Astrocyte (in vitro differentiated cells and primary cell): ENCODE results near the gene RMND5B.

Experiments used
- EZH2 ChIP-seq: IDR thresholded peaks from 2 replicates; pipeline ENCODE4 v1.6.1; 2012; ENCODE audit warnings: mild to moderate bottlenecking, low read length, inconsistent platforms; ENCODE audit not compliant: insufficient read depth
- TF ChIP-seq, protein P1 (sequence below): IDR thresholded peaks from 2 replicates; pipeline ENCODE4 v1.5.1; 2011; ENCODE audit warnings: low read depth, mild to moderate bottlenecking, inconsistent platforms, low read length, moderate library complexity; ENCODE audit not compliant: insufficient read depth

DNA sequence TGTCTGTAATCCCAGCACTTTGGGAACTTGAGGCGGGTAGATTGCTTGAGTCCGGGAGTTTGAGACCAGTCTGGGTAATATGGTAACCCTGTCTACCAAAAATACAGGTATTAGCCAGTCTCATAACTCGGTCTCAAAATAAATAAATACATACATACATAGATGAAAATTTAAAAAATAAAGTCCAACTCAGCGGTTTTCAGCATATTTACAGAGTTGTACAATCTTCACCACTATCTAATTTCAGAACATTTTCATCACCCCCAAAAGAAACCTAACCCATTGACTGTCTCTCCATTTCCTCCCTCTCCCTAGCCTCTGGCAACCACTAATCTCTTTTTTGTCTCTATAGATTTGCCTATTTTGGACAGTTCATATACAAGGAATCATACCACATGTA, 10.7 kb downstream of the RMND5B start:
- no peak for TF ChIP-seq EZH2
- TF ChIP-seq, protein P1, sequence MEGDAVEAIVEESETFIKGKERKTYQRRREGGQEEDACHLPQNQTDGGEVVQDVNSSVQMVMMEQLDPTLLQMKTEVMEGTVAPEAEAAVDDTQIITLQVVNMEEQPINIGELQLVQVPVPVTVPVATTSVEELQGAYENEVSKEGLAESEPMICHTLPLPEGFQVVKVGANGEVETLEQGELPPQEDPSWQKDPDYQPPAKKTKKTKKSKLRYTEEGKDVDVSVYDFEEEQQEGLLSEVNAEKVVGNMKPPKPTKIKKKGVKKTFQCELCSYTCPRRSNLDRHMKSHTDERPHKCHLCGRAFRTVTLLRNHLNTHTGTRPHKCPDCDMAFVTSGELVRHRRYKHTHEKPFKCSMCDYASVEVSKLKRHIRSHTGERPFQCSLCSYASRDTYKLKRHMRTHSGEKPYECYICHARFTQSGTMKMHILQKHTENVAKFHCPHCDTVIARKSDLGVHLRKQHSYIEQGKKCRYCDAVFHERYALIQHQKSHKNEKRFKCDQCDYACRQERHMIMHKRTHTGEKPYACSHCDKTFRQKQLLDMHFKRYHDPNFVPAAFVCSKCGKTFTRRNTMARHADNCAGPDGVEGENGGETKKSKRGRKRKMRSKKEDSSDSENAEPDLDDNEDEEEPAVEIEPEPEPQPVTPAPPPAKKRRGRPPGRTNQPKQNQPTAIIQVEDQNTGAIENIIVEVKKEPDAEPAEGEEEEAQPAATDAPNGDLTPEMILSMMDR: no peak
